Body of pancreas (tissue), 4 donors: Measurements from ENCODE around the gene CREB3L2.

ENCODE experiments used
- POLR2A ChIP-seq, 3 donors: fragments of 450-650 bp; IDR thresholded peaks; one replicate each; pipeline ENCODE4 v1.6.1; 2016; ENCODE audit warnings: antibody characterized with exemption in 3 of 3, mild to moderate bottlenecking in 2 of 3
- TF ChIP-seq, protein P1 (sequence below), 7 experiments: fragments of 450-650 bp in 4 of 7; fragments of 200-600 bp in 3 of 7; sonication (generic) in 3 of 7; IDR thresholded peaks; one replicate each; pipeline ENCODE4 v1.5.1; 2016 to 2019; ENCODE audit warnings: antibody characterized with exemption in 7 of 7

DNA sequence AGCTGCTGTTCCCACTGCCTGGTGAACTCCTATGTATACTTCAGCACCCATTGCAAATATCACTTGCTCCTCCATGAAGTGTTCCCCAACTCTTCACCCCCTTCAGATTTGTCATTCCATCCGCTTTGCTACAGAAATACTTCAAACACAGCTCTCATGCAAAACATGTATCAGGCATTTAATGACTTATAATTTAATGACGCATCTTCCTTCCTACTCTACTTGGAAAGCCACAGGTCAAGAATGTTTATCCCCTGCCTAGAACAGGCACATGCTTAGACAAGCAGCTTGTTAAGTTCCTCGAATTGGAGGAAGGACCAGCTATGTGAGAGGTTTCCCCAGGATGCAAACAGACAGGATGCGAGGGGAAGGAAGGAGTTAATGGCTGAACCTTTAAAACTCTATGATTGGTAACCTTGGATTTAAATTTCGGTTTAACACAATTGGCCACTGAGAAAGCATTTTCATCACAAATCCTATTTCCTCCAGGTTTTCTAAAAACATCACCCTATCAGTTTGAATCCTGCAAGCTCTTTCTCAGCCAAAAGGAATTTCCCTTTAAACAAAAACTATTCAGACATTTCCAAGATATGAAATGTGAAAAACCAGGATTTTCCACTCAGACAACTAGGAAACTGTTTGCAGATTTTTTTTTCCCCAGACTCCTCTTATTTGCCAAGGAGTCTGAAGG, 11.5 kb downstream of the CREB3L2 start:
- TF ChIP-seq, protein P1, sequence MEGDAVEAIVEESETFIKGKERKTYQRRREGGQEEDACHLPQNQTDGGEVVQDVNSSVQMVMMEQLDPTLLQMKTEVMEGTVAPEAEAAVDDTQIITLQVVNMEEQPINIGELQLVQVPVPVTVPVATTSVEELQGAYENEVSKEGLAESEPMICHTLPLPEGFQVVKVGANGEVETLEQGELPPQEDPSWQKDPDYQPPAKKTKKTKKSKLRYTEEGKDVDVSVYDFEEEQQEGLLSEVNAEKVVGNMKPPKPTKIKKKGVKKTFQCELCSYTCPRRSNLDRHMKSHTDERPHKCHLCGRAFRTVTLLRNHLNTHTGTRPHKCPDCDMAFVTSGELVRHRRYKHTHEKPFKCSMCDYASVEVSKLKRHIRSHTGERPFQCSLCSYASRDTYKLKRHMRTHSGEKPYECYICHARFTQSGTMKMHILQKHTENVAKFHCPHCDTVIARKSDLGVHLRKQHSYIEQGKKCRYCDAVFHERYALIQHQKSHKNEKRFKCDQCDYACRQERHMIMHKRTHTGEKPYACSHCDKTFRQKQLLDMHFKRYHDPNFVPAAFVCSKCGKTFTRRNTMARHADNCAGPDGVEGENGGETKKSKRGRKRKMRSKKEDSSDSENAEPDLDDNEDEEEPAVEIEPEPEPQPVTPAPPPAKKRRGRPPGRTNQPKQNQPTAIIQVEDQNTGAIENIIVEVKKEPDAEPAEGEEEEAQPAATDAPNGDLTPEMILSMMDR (IDR thresholded peaks at IDR 0.05) = no peak
- TF ChIP-seq POLR2A (IDR thresholded peaks at IDR 0.05) = no peak
